Measurements from ENCODE around the gene SUCLA2. TPM values are rescaled to one million over a fixed set of nuclear protein-coding genes. Genes with fewer than 3 reads are reported as not detected.

SUCLA2 gene
- total RNA-seq = 40.2 and 40.4 TPM in 2 replicates

- intact Hi-C loops (cut with micrococcal nuclease) = loop anchor here (1.0 to 10.0 kb wide), 8 partner anchors 37 to 1934 kb away; partner anchors contain the start of genes EBPL, ESD, MED4 and RB1
Observed at GRCh38 chr13:48001114-48001881, at the start of gene SUCLA2. Gene SUCLA2 (minus strand): TSS chr13:48001273. CDS start chr13:48001269, 4 bp downstream.

GRCh38 chr13:48050550-48050949, 49.5 kb upstream of the SUCLA2 start:
- intact Hi-C loops (cut with micrococcal nuclease) = no loop called here

- intact Hi-C loops (cut with micrococcal nuclease) = no loop called here
Observed at GRCh38 chr13:48043789-48044503, 42.9 kb upstream of the SUCLA2 start.

GRCh38 chr13:48042894-48043293, 41.8 kb upstream of the SUCLA2 start:
- intact Hi-C loops (cut with micrococcal nuclease) = no loop called here

GRCh38 chr13:48040896-48041295, 39.8 kb upstream of the SUCLA2 start:
- intact Hi-C loops (cut with micrococcal nuclease) = no loop called here

- intact Hi-C loops (cut with micrococcal nuclease) = no loop called here
Observed at GRCh38 chr13:48040049-48040448, 39.0 kb upstream of the SUCLA2 start.

GRCh38 chr13:48038761-48039160, 37.7 kb upstream of the SUCLA2 start:
- intact Hi-C loops (cut with micrococcal nuclease) = loop anchor here (1.0 to 5.0 kb wide), 13 partner anchors 30 to 1986 kb away; partner anchors contain the start of genes CDADC1, MED4, PHF11 and RB1

GRCh38 chr13:48037346-48038173, 36.5 kb upstream of the SUCLA2 start, which contains the start of gene NUDT15:
Gene NUDT15 (plus strand): TSS chr13:48037726. CDS start chr13:48037747, 21 bp downstream.
- intact Hi-C loops (cut with micrococcal nuclease) = loop anchor here (1.0 to 5.0 kb wide), 22 partner anchors 31 to 1985 kb away; partner anchors contain the start of genes CAB39L, CDADC1, CYSLTR2 and FNDC3A

GRCh38 chr13:48029859-48030258, 28.8 kb upstream of the SUCLA2 start:
- intact Hi-C loops (cut with micrococcal nuclease) = no loop called here

- intact Hi-C loops (cut with micrococcal nuclease) = no loop called here
Observed at GRCh38 chr13:48028066-48028465, 27.0 kb upstream of the SUCLA2 start.

GRCh38 chr13:48019796-48020195, 18.7 kb upstream of the SUCLA2 start:
- intact Hi-C loops (cut with micrococcal nuclease) = no loop called here

- intact Hi-C loops (cut with micrococcal nuclease) = no loop called here
Observed at GRCh38 chr13:48018637-48019036, 17.6 kb upstream of the SUCLA2 start.

GRCh38 chr13:48014359-48014758, 13.3 kb upstream of the SUCLA2 start:
- intact Hi-C loops (cut with micrococcal nuclease) = no loop called here

GRCh38 chr13:48012668-48013067, 11.6 kb upstream of the SUCLA2 start:
- intact Hi-C loops (cut with micrococcal nuclease) = no loop called here

GRCh38 chr13:48010698-48011097, 9.6 kb upstream of the SUCLA2 start:
- intact Hi-C loops (cut with micrococcal nuclease) = no loop called here

GRCh38 chr13:48009284-48009683, 8.2 kb upstream of the SUCLA2 start:
- intact Hi-C loops (cut with micrococcal nuclease) = loop anchor here (10.0 kb wide), 2 partner anchors 214 to 1214 kb away; partner anchors contain the start of gene ESD

- intact Hi-C loops (cut with micrococcal nuclease) = loop anchor here (10.0 kb wide), 2 partner anchors 212 to 1212 kb away; partner anchors contain the start of gene ESD
Observed at GRCh38 chr13:48006396-48006795, 5.3 kb upstream of the SUCLA2 start.

GRCh38 chr13:48004201-48004600, 3.1 kb upstream of the SUCLA2 start:
- intact Hi-C loops (cut with micrococcal nuclease) = loop anchor here (5.0 to 10.0 kb wide), 3 partner anchors 209 to 1688 kb away; partner anchors contain the start of genes EBPL and ESD

- intact Hi-C loops (cut with micrococcal nuclease) = loop anchor here (1.0 to 10.0 kb wide), 8 partner anchors 36 to 1933 kb away; partner anchors contain the start of genes EBPL, ESD, MED4 and RB1
Observed at GRCh38 chr13:48001999-48002398, 926 bp upstream of the SUCLA2 start.

GRCh38 chr13:48000559-48001113, 437 bp downstream of the SUCLA2 start:
- intact Hi-C loops (cut with micrococcal nuclease) = loop anchor here (1.0 to 10.0 kb wide), 9 partner anchors 38 to 1934 kb away; partner anchors contain the start of genes CAB39L, EBPL, ESD and MED4
